CD8-positive, alpha-beta memory T cell (primary cell): ENCODE measurements around the gene MORN3. TPM values are rescaled to one million over a fixed set of nuclear protein-coding genes. Genes with fewer than 3 reads are reported as not detected.

ENCODE experiments used
- CTCF ChIA-PET: fragments of 350-600 bp; sonication (Branson Sonifier 250); formaldehyde crosslinking; loops from one replicate; lab custom pipeline; 2021; ENCODE audit warnings: antibody characterized with exemption; lab: Charles Lee
- POLR2A ChIA-PET: fragments of 350-600 bp; sonication (Branson Sonifier 250); formaldehyde crosslinking; loops from one replicate; lab custom pipeline; 2021; ENCODE audit warnings: antibody characterized with exemption; lab: Charles Lee
- DNase-seq, 5 donors: peaks; one replicate each; pipeline versions ENCODE4 v3.0.0 to v3.0.0-alpha.2; 2020 to 2022; ENCODE audit warnings: mixed read lengths in 1 of 5
- H3K27ac ChIP-seq: one replicate; pipeline ENCODE4 v1.7.0; 2013; ENCODE audit warnings: low read depth, mild to moderate bottlenecking, low read length, moderate library complexity
- H3K27me3 ChIP-seq: 2 replicates; pipeline ENCODE4 v1.7.0; 2013; ENCODE audit warnings: low read length, mild to moderate bottlenecking; ENCODE audit not compliant: insufficient read depth, poor library complexity, severe bottlenecking
- H3K36me3 ChIP-seq: 2 replicates; pipeline ENCODE4 v1.7.0; 2013; ENCODE audit warnings: mild to moderate bottlenecking, low read length, moderate library complexity; ENCODE audit not compliant: insufficient read depth
- H3K4me1 ChIP-seq: 2 replicates; pipeline ENCODE4 v1.7.0; 2013; ENCODE audit warnings: mild to moderate bottlenecking, low read length, moderate library complexity; ENCODE audit not compliant: insufficient read depth
- H3K4me3 ChIP-seq: 2 replicates; pipeline ENCODE4 v1.7.0; 2013; ENCODE audit warnings: mild to moderate bottlenecking, low read length
- H3K9me3 ChIP-seq: 2 replicates; pipeline ENCODE4 v1.7.0; 2013; ENCODE audit warnings: mild to moderate bottlenecking, low read length
- H3K27ac Mint-ChIP-seq, 8 donors: one replicate each; pipeline ENCODE4 v1.8.0; 2020 to 2021; ENCODE audit warnings: mixed read lengths in 8 of 8, mild to moderate bottlenecking in 6 of 8, inconsistent platforms in 3 of 8, moderate library complexity in 3 of 8
- H3K27me3 Mint-ChIP-seq, 2 donors: one replicate each; pipeline ENCODE4 v1.8.0; 2020 to 2021; ENCODE audit warnings: mixed read lengths in 2 of 2, mild to moderate bottlenecking in 1 of 2, moderate library complexity in 1 of 2
- H3K36me3 Mint-ChIP-seq, 3 donors: one replicate each; pipeline ENCODE4 v1.8.0; 2020 to 2021; ENCODE audit warnings: mixed read lengths in 3 of 3, inconsistent platforms in 1 of 3, mild to moderate bottlenecking in 1 of 3
- H3K4me1 Mint-ChIP-seq, 3 donors: one replicate each; pipeline ENCODE4 v1.8.0; 2020 to 2021; ENCODE audit warnings: mixed read lengths in 3 of 3, inconsistent platforms in 1 of 3, mild to moderate bottlenecking in 1 of 3
- H3K4me3 Mint-ChIP-seq, 7 donors: one replicate each; pipeline ENCODE4 v1.8.0; 2020 to 2021; ENCODE audit warnings: mixed read lengths in 7 of 7, mild to moderate bottlenecking in 6 of 7, moderate library complexity in 4 of 7, inconsistent platforms in 2 of 7
- H3K9me3 Mint-ChIP-seq, 5 donors: one replicate each; pipeline ENCODE4 v1.8.0; 2020 to 2022; ENCODE audit warnings: mixed read lengths in 5 of 5, mild to moderate bottlenecking in 3 of 5, moderate library complexity in 2 of 5, inconsistent platforms in 1 of 5
- polyA plus RNA-seq: library from polyadenylated mRNA; unstranded; fragments of 300-500 nt; fragmentation: Illumina TruSeq; gene quantifications from one replicate; pipeline ENCODE4 v1.2.3, GENCODE V29; 2021
- total RNA-seq, 2 experiments: library from RNA; stranded (reverse); gene quantifications; one replicate each; pipeline ENCODE4 v1.2.3, GENCODE V29; 2021

The MORN3 gene
- total and polyA plus RNA-seq, 3 experiments from 2014 or later, result 1.8 to 6.5 (median 2.5) TPM

- no peaks in the 10 kb centered on the region for H3K9me3 Mint-ChIP-seq
- H3K27ac Mint-ChIP-seq, result peak overlapping the region in 2 of 8 donors; percentile 23 to 70
- Histone ChIP-seq H3K36me3 (no peaks in the 10 kb centered on the region), H3K27ac (no peak overlapping the region), H3K4me3 (no peak overlapping the region), H3K27me3 (no peaks in the 10 kb centered on the region), H3K9me3 (no peaks in the 10 kb centered on the region), H3K4me1 (no peaks in the 10 kb centered on the region)
- H3K4me3 Mint-ChIP-seq, result no peak overlapping the region
- CTCF ChIA-PET, result interaction anchor here (2.2 kb wide), 1 partner anchor 60 kb away, joined by 4 read pairs; no protein-coding TSS in a partner anchor
- H3K36me3 Mint-ChIP-seq, result peaks cover 0 to 3% (median 2%) of the 10 kb centered on the region in 3 donors
- POLR2A ChIA-PET, result interaction anchor here (0.5 kb wide), 1 partner anchor 101 kb away, joined by 4 read pairs; no protein-coding TSS in a partner anchor
- no peaks in the 10 kb centered on the region for H3K27me3 Mint-ChIP-seq
- H3K4me1 Mint-ChIP-seq, result peaks cover 8 to 13% (median 10%) of the 10 kb centered on the region in 3 donors
- peak in 1 of 5 donors; percentile 12 for DNase-seq
Measured at GRCh38 chr12:121611306-121611705, 58.1 kb downstream of the MORN3 start.

- CTCF ChIA-PET, result interaction anchor here (0.9 to 2.2 kb wide), 3 partner anchors 10 to 61 kb away, joined by 3 to 4 read pairs (median 4); no protein-coding TSS in a partner anchor
- H3K27ac ChIP-seq, result no peak overlapping the region
- H3K9me3 ChIP-seq, result no peaks in the 10 kb centered on the region
- Mint-ChIP-seq H3K4me1 (peaks cover 8 to 13% (median 9%) of the 10 kb centered on the region in 3 donors), H3K36me3 (peaks cover 0 to 3% (median 2%) of the 10 kb centered on the region in 3 donors), H3K4me3 (no peak overlapping the region), H3K9me3 (no peaks in the 10 kb centered on the region), H3K27me3 (no peaks in the 10 kb centered on the region), H3K27ac (peak overlapping the region in 3 of 8 donors; percentile 23 to 66 (median 57))
- no peaks in the 10 kb centered on the region for H3K36me3 ChIP-seq
- H3K4me1 ChIP-seq, result no peaks in the 10 kb centered on the region
- H3K4me3 ChIP-seq, result no peak overlapping the region
- H3K27me3 ChIP-seq, result no peaks in the 10 kb centered on the region
- DNase-seq, result no peak
- POLR2A ChIA-PET, result interaction anchor here (0.7 kb wide), 1 partner anchor 41 kb away, joined by 5 read pairs; no protein-coding TSS in a partner anchor
Measured at GRCh38 chr12:121610239-121611149, 59.0 kb downstream of the MORN3 start.

GRCh38 chr12:121608301-121608700 is 61.2 kb downstream of the MORN3 start:
- ChIA-PET CTCF (no interaction called here), POLR2A (interaction anchor here (0.6 kb wide), 1 partner anchor 18 kb away, joined by 3 read pairs; no protein-coding TSS in a partner anchor)
- Mint-ChIP-seq H3K27ac (no peak overlapping the region), H3K36me3 (peaks cover 0 to 2% (median 0%) of the 10 kb centered on the region in 3 donors), H3K4me3 (no peak overlapping the region), H3K27me3 (no peaks in the 10 kb centered on the region), H3K4me1 (peaks cover 0 to 5% (median 1%) of the 10 kb centered on the region in 3 donors), H3K9me3 (no peaks in the 10 kb centered on the region)
- Histone ChIP-seq H3K4me3 (no peak overlapping the region), H3K36me3 (no peaks in the 10 kb centered on the region), H3K27ac (no peak overlapping the region), H3K4me1 (no peaks in the 10 kb centered on the region), H3K9me3 (no peaks in the 10 kb centered on the region), H3K27me3 (no peaks in the 10 kb centered on the region)
- no peak for DNase-seq

- Histone ChIP-seq H3K4me3 (no peak overlapping the region), H3K27ac (no peak overlapping the region), H3K4me1 (no peaks in the 10 kb centered on the region), H3K36me3 (no peaks in the 10 kb centered on the region), H3K9me3 (no peaks in the 10 kb centered on the region), H3K27me3 (no peaks in the 10 kb centered on the region)
- POLR2A ChIA-PET, result no interaction called here
- no peaks in the 10 kb centered on the region for H3K9me3 Mint-ChIP-seq
- no peaks in the 10 kb centered on the region for H3K27me3 Mint-ChIP-seq
- DNase-seq, result no peak
- H3K4me1 Mint-ChIP-seq, result peaks cover 0 to 2% (median 0%) of the 10 kb centered on the region in 3 donors
- H3K4me3 Mint-ChIP-seq, result no peak overlapping the region
- CTCF ChIA-PET, result interaction anchor here (1.4 kb wide), 1 partner anchor 51 kb away, joined by 3 read pairs; no protein-coding TSS in a partner anchor
- H3K27ac Mint-ChIP-seq, result no peak overlapping the region
- H3K36me3 Mint-ChIP-seq, result peaks cover 0 to 1% (median 0%) of the 10 kb centered on the region in 3 donors
Measured at GRCh38 chr12:121603581-121603980, 65.9 kb downstream of the MORN3 start.

GRCh38 chr12:121602766-121603165 is 66.7 kb downstream of the MORN3 start:
- POLR2A ChIA-PET, result no interaction called here
- Histone ChIP-seq H3K27ac (no peak overlapping the region), H3K4me3 (no peak overlapping the region), H3K9me3 (no peaks in the 10 kb centered on the region), H3K27me3 (no peaks in the 10 kb centered on the region), H3K4me1 (no peaks in the 10 kb centered on the region), H3K36me3 (no peaks in the 10 kb centered on the region)
- H3K27me3 Mint-ChIP-seq, result no peaks in the 10 kb centered on the region
- no peaks in the 10 kb centered on the region for H3K9me3 Mint-ChIP-seq
- CTCF ChIA-PET, result interaction anchor here (1.4 kb wide), 1 partner anchor 50 kb away, joined by 3 read pairs; no protein-coding TSS in a partner anchor
- no peaks in the 10 kb centered on the region for H3K36me3 Mint-ChIP-seq
- H3K4me3 Mint-ChIP-seq, result no peak overlapping the region
- DNase-seq, result no peak
- H3K27ac Mint-ChIP-seq, result peak overlapping the region in 1 of 8 donors; percentile 60
- H3K4me1 Mint-ChIP-seq, result no peaks in the 10 kb centered on the region

GRCh38 chr12:121600702-121601336 is 68.6 kb downstream of the MORN3 start:
- H3K27me3 ChIP-seq, result no peaks in the 10 kb centered on the region
- H3K27ac Mint-ChIP-seq, result peak overlapping the region in 1 of 8 donors; percentile 43
- POLR2A ChIA-PET, result no interaction called here

More at GRCh38 chr12:121600702-121601336, 68.6 kb downstream of the MORN3 start:
- CTCF ChIA-PET, result interaction anchor here (1.0 to 3.9 kb wide), 6 partner anchors 9 to 168 kb away, joined by 3 to 16 read pairs (median 4); no protein-coding TSS in a partner anchor
- H3K4me1 ChIP-seq, result no peaks in the 10 kb centered on the region
- peaks cover 0 to 1% (median 0%) of the 10 kb centered on the region in 3 donors for H3K36me3 Mint-ChIP-seq
- H3K9me3 Mint-ChIP-seq, result no peaks in the 10 kb centered on the region
- H3K27me3 Mint-ChIP-seq, result no peaks in the 10 kb centered on the region
- H3K36me3 ChIP-seq, result no peaks in the 10 kb centered on the region
- DNase-seq, result no peak
- no peak overlapping the region for H3K27ac ChIP-seq
- H3K9me3 ChIP-seq, result no peaks in the 10 kb centered on the region
- H3K4me1 Mint-ChIP-seq, result peaks cover 0 to under 1% (median 0%) of the 10 kb centered on the region in 3 donors
- H3K4me3 ChIP-seq, result no peak overlapping the region
- no peak overlapping the region for H3K4me3 Mint-ChIP-seq
